ENCODE data around the gene COL7A1. TPM values are rescaled to one million over a fixed set of nuclear protein-coding genes. Genes with fewer than 3 reads are reported as not detected.
A peak's percentile ranks its signal among the peaks of the same experiment; 100 is the strongest.

Gene COL7A1
- polyA plus RNA-seq, 3 donors, result 0.37 to 1.9 TPM; not detected in 1

- Histone ChIP-seq H3K36me3 (replicated peaks in 1 of 2; ENCODE audit: control insufficient read depth in 1 of 2, insufficient read depth in 2 of 2, low read length in 2 of 2) (no peaks in the 10 kb centered on the region), H3K9ac (ENCODE audit: insufficient read depth, low read length, poor library complexity, severe bottlenecking) (no peak overlapping the region), H4K20me1 (ENCODE audit: insufficient read depth, low read length) (no peaks in the 10 kb centered on the region), H3K27ac (ENCODE audit: low read depth in 1 of 2, low read length in 2 of 2) (no peak overlapping the region), H3K79me2 (ENCODE audit: insufficient read depth, low read length) (no peaks in the 10 kb centered on the region), H3K4me1 (ENCODE audit: control insufficient read depth in 1 of 2, insufficient read depth in 2 of 2, low read length in 2 of 2) (no peaks in the 10 kb centered on the region), H3K9me3 (replicated peaks in 1 of 2; ENCODE audit: control insufficient read depth in 1 of 2, insufficient read depth in 1 of 2, low read length in 2 of 2) (no peaks in the 10 kb centered on the region), H3K4me2 (replicated peaks; ENCODE audit: extremely low read depth, low read length, poor library complexity, severe bottlenecking) (no peak overlapping the region), H3K27me3 (ENCODE audit: control insufficient read depth in 2 of 2, insufficient read depth in 2 of 2, low read length in 2 of 2) (peaks cover 0 to 18% of the 10 kb centered on the region in 2 donors), H3K4me3 (replicated peaks in 1 of 3; ENCODE audit: low read depth in 2 of 3, low read length in 3 of 3) (no peak overlapping the region), H2AFZ (ENCODE audit: insufficient read depth, low read depth, low read length, poor library complexity, severe bottlenecking) (no peak overlapping the region)
- H3K36me3 Mint-ChIP-seq, result no peaks in the 10 kb centered on the region
- TF ChIP-seq, protein P1, sequence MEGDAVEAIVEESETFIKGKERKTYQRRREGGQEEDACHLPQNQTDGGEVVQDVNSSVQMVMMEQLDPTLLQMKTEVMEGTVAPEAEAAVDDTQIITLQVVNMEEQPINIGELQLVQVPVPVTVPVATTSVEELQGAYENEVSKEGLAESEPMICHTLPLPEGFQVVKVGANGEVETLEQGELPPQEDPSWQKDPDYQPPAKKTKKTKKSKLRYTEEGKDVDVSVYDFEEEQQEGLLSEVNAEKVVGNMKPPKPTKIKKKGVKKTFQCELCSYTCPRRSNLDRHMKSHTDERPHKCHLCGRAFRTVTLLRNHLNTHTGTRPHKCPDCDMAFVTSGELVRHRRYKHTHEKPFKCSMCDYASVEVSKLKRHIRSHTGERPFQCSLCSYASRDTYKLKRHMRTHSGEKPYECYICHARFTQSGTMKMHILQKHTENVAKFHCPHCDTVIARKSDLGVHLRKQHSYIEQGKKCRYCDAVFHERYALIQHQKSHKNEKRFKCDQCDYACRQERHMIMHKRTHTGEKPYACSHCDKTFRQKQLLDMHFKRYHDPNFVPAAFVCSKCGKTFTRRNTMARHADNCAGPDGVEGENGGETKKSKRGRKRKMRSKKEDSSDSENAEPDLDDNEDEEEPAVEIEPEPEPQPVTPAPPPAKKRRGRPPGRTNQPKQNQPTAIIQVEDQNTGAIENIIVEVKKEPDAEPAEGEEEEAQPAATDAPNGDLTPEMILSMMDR (IDR thresholded peaks at IDR 0.05), result no peak
- peak overlapping the region in 1 of 2 donors; percentile 16 for H3K4me3 Mint-ChIP-seq
- H3K4me1 Mint-ChIP-seq, result no peaks in the 10 kb centered on the region
- no peak overlapping the region for H3K27ac Mint-ChIP-seq
- no peak for DNase-seq
- 70% methylated on average over 15 of the region's 15 CpGs for WGBS (ENCODE audit: insufficient coverage)
- intact Hi-C loops (cut with micrococcal nuclease), result no loop called here
- peaks cover 0 to 3% (median 0%) of the 10 kb centered on the region in 7 donors for H3K9me3 Mint-ChIP-seq
- peaks cover 23 to 38% (median 35%) of the 10 kb centered on the region in 3 donors for H3K27me3 Mint-ChIP-seq (ENCODE audit: low read depth in 3 of 3)
Observed at GRCh38 chr3:48588230-48588629, 6.9 kb downstream of the COL7A1 start.

DNA sequence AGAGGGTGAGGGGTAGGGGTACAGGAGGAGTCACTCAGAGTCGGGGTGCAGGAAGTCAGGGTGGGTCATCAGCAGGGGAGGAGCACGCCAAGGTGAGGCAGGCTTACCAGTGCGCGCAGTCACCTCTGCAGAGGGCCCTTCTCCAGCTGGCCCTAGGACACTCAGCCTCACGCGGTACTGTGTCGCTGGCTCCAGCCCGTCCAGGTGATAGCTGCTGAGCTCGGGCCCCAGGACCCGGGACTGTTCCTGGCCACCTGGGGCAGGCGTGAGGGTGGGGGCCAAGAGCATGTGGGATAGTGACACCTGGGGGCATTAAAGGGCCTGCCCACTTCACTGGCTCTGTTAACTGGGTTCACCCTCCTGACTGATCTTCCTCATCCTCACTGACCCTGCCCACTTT, 7.4 kb downstream of the COL7A1 start:
- Mint-ChIP-seq H3K4me3 (peak overlapping the region in 1 of 2 donors; percentile 42), H3K36me3 (no peaks in the 10 kb centered on the region), H3K9me3 (peaks cover 0 to 3% (median 0%) of the 10 kb centered on the region in 7 donors), H3K27ac (no peak overlapping the region), H3K4me1 (no peaks in the 10 kb centered on the region), H3K27me3 (ENCODE audit: low read depth in 3 of 3) (peaks cover 17 to 33% (median 31%) of the 10 kb centered on the region in 3 donors)
- Histone ChIP-seq H3K4me1 (ENCODE audit: control insufficient read depth in 1 of 2, insufficient read depth in 2 of 2, low read length in 2 of 2) (no peaks in the 10 kb centered on the region), H2AFZ (ENCODE audit: insufficient read depth, low read depth, low read length, poor library complexity, severe bottlenecking) (no peak overlapping the region), H3K79me2 (ENCODE audit: insufficient read depth, low read length) (no peaks in the 10 kb centered on the region), H4K20me1 (ENCODE audit: insufficient read depth, low read length) (no peaks in the 10 kb centered on the region), H3K4me3 (replicated peaks in 1 of 3; ENCODE audit: low read depth in 2 of 3, low read length in 3 of 3) (no peak overlapping the region), H3K9me3 (replicated peaks in 1 of 2; ENCODE audit: control insufficient read depth in 1 of 2, insufficient read depth in 1 of 2, low read length in 2 of 2) (no peaks in the 10 kb centered on the region), H3K27ac (ENCODE audit: low read depth in 1 of 2, low read length in 2 of 2) (no peak overlapping the region), H3K9ac (ENCODE audit: insufficient read depth, low read length, poor library complexity, severe bottlenecking) (no peak overlapping the region), H3K4me2 (replicated peaks; ENCODE audit: extremely low read depth, low read length, poor library complexity, severe bottlenecking) (no peak overlapping the region), H3K27me3 (ENCODE audit: control insufficient read depth in 2 of 2, insufficient read depth in 2 of 2, low read length in 2 of 2) (peaks cover 0 to 17% of the 10 kb centered on the region in 2 donors), H3K36me3 (replicated peaks in 1 of 2; ENCODE audit: control insufficient read depth in 1 of 2, insufficient read depth in 2 of 2, low read length in 2 of 2) (no peaks in the 10 kb centered on the region)
- TF ChIP-seq, protein P1 (IDR thresholded peaks at IDR 0.05), result no peak
- intact Hi-C loops (cut with micrococcal nuclease), result no loop called here
- no peak for DNase-seq
- 85% methylated on average over 10 of the region's 11 CpGs for WGBS (ENCODE audit: insufficient coverage)

Measured in CD14-positive monocyte (primary cell).